Stimulated activated CD4-positive, alpha-beta T cell treated with anti-CD3 and anti-CD28 coated beads, TNF-alpha, amount 100 ng/mL, for 4 hours (primary cell): ENCODE results near the gene SCYL1.
"Not testable (repeated sequence)": the region's sequence is repeated elsewhere in the genome, so short reads cannot be mapped to it uniquely, and the experiment has no call there.

ENCODE experiments used
- DNase-seq, 3 experiments: peaks; one replicate each; pipeline ENCODE4 v3.0.0-alpha.2; 2020; ENCODE audit warnings: low read depth in 3 of 3

The SCYL1 gene

GRCh38 chr11:65505466-65506289 is 19.2 kb upstream of the SCYL1 start:
- DNase-seq: no peak

GRCh38 chr11:65506290-65506771 is 18.6 kb upstream of the SCYL1 start:
- DNase-seq: no peak

GRCh38 chr11:65506772-65507505 is 17.9 kb upstream of the SCYL1 start:
- no peak for DNase-seq

- not testable (repeated sequence) for DNase-seq
Observed at GRCh38 chr11:65512311-65512710, 12.6 kb upstream of the SCYL1 start.

GRCh38 chr11:65516135-65516968 is 8.5 kb upstream of the SCYL1 start:
- no peak for DNase-seq

- not testable (repeated sequence) for DNase-seq
Observed at GRCh38 chr11:65518941-65519549, 5.8 kb upstream of the SCYL1 start.

GRCh38 chr11:65521777-65522521 is 2.9 kb upstream of the SCYL1 start:
- DNase-seq: not testable (repeated sequence)

- not testable (repeated sequence) for DNase-seq
Observed at GRCh38 chr11:65522718-65523630, 1.9 kb upstream of the SCYL1 start.

- DNase-seq: not testable (repeated sequence)
Observed at GRCh38 chr11:65523631-65523968, 1.3 kb upstream of the SCYL1 start.

- DNase-seq: no peak
Observed at GRCh38 chr11:65524014-65524740, 706 bp upstream of the SCYL1 start.

GRCh38 chr11:65525546-65526480 is 930 bp downstream of the SCYL1 start:
- DNase-seq: no peak

- DNase-seq: no peak
Observed at GRCh38 chr11:65526744-65527143, 1.9 kb downstream of the SCYL1 start.

- no peak for DNase-seq
Observed at GRCh38 chr11:65528819-65529350, 4.0 kb downstream of the SCYL1 start.

- DNase-seq: no peak
Observed at GRCh38 chr11:65529475-65530156, 4.7 kb downstream of the SCYL1 start.

- no peak for DNase-seq
Observed at GRCh38 chr11:65530157-65530496, 5.2 kb downstream of the SCYL1 start.

- no peak for DNase-seq
Observed at GRCh38 chr11:65532388-65533064, 7.6 kb downstream of the SCYL1 start.

- no peak for DNase-seq
Observed at GRCh38 chr11:65535102-65535501, 10.2 kb downstream of the SCYL1 start.
